GM13976 (cell line): Measurements from ENCODE around the gene POR.

Experiments
- DNase-seq: peaks from one replicate; pipeline ENCODE4 v3.0.0; 2012; ENCODE audit warnings: low spot score
- CTCF ChIP-seq: IDR thresholded peaks from 2 replicates; pipeline ENCODE4 v1.5.1; 2012; ENCODE audit warnings: borderline replicate concordance, mild to moderate bottlenecking; ENCODE audit not compliant: insufficient read depth; ENCODE audit errors: extremely low read depth, missing control alignments, control extremely low read depth
- in situ Hi-C: fragments of 300-500 bp; cut with MboI; formaldehyde crosslinking; loops from one replicate; pipeline ENCODE4 v1.12.0; 2022; ENCODE audit warnings: low sequenced_read_pairs, mixed read lengths, inconsistent platforms; ENCODE audit not compliant: unreplicated experiment

Gene POR

GRCh38 chr7:75953931-75954330 is 39.0 kb downstream of the POR start:
- no peak for TF ChIP-seq CTCF
- in situ Hi-C loops, result no loop called here
- no peak for DNase-seq

GRCh38 chr7:75955331-75955955 is 40.5 kb downstream of the POR start:
- no peak for TF ChIP-seq CTCF
- in situ Hi-C loops, result no loop called here
- DNase-seq, result no peak

GRCh38 chr7:75957021-75957736 is 42.2 kb downstream of the POR start:
- no peak for DNase-seq
- in situ Hi-C loops, result no loop called here
- TF ChIP-seq CTCF, result no peak

- no peak for DNase-seq
- in situ Hi-C loops, result no loop called here
Measured at GRCh38 chr7:75958802-75959543, 44.0 kb downstream of the POR start.

GRCh38 chr7:75960372-75960771 is 45.4 kb downstream of the POR start:
- in situ Hi-C loops, result no loop called here
- DNase-seq, result no peak
- no peak for TF ChIP-seq CTCF

More at GRCh38 chr7:75958802-75959543, 44.0 kb downstream of the POR start:
- no peak for TF ChIP-seq CTCF

- DNase-seq, result no peak
- no peak for TF ChIP-seq CTCF
- in situ Hi-C loops, result no loop called here
Measured at GRCh38 chr7:75961218-75961617, 46.3 kb downstream of the POR start.
